Trophoblast cell (in vitro differentiated cells and primary cell): ENCODE data around the gene FLT3.

ENCODE experiments used
- DNase-seq, 2 donors: peaks; one replicate each; pipeline ENCODE4 v3.0.0-alpha.2; 2016
- H2AFZ ChIP-seq: 2 replicates; pipeline ENCODE4 v1.6.1; 2013; ENCODE audit warnings: low read length, moderate library complexity, mild to moderate bottlenecking; ENCODE audit not compliant: insufficient read depth, poor library complexity
- H2AK5ac ChIP-seq: 2 replicates; pipeline ENCODE4 v1.6.1; 2013; ENCODE audit warnings: mild to moderate bottlenecking, low read length
- H2BK120ac ChIP-seq: 2 replicates; pipeline ENCODE4 v1.6.1; 2013; ENCODE audit warnings: low read length, mild to moderate bottlenecking, moderate library complexity; ENCODE audit not compliant: insufficient read depth, poor library complexity
- H2BK12ac ChIP-seq: 2 replicates; pipeline ENCODE4 v1.6.1; 2013; ENCODE audit warnings: mild to moderate bottlenecking, low read length, moderate library complexity
- H2BK5ac ChIP-seq: 2 replicates; pipeline ENCODE4 v1.6.1; 2013; ENCODE audit warnings: low read length, low read depth, moderate library complexity, mild to moderate bottlenecking; ENCODE audit not compliant: poor library complexity
- H3K14ac ChIP-seq: 2 replicates; pipeline ENCODE4 v1.6.1; 2013; ENCODE audit warnings: mild to moderate bottlenecking, low read length
- H3K18ac ChIP-seq: 2 replicates; pipeline ENCODE4 v1.6.1; 2013; ENCODE audit warnings: mild to moderate bottlenecking, low read length
- H3K23ac ChIP-seq: 2 replicates; pipeline ENCODE4 v1.6.1; 2013; ENCODE audit warnings: low read length
- H3K27ac ChIP-seq: 2 replicates; pipeline ENCODE4 v1.5.1; 2013; ENCODE audit warnings: low read depth, mild to moderate bottlenecking, inconsistent platforms, low read length, moderate library complexity
- H3K27me3 ChIP-seq: 2 replicates; pipeline ENCODE4 v1.6.1; 2013; ENCODE audit warnings: inconsistent platforms, mild to moderate bottlenecking, low read length, moderate library complexity; ENCODE audit not compliant: insufficient read depth
- H3K36me3 ChIP-seq, 2 experiments: 1 replicate in 1 of 2; 2 replicates in 1 of 2; pipeline ENCODE4 v1.6.1; 2013; ENCODE audit warnings: low read length in 2 of 2, mild to moderate bottlenecking in 2 of 2, moderate library complexity in 1 of 2; ENCODE audit not compliant: insufficient read depth in 2 of 2, control insufficient read depth in 1 of 2
- H3K4ac ChIP-seq: 2 replicates; pipeline ENCODE4 v1.6.1; 2013; ENCODE audit warnings: low read depth, mild to moderate bottlenecking, low read length, moderate library complexity
- H3K4me1 ChIP-seq, 2 experiments: 1 replicate in 1 of 2; 2 replicates in 1 of 2; pipeline ENCODE4 v1.6.1; 2013; ENCODE audit warnings: low read length in 2 of 2, mild to moderate bottlenecking in 2 of 2, moderate library complexity in 1 of 2; ENCODE audit not compliant: insufficient read depth in 2 of 2, control insufficient read depth in 1 of 2
- H3K4me2 ChIP-seq: 2 replicates; pipeline ENCODE4 v1.6.1; 2013; ENCODE audit warnings: inconsistent platforms, mild to moderate bottlenecking, low read length, moderate library complexity
- H3K4me3 ChIP-seq: 2 replicates; pipeline ENCODE4 v1.5.1; 2013; ENCODE audit warnings: mild to moderate bottlenecking, low read depth, low read length, inconsistent platforms
- H3K79me1 ChIP-seq: one replicate; pipeline ENCODE4 v1.6.1; 2013; ENCODE audit warnings: low read length
- H3K79me2 ChIP-seq: 2 replicates; pipeline ENCODE4 v1.6.1; 2013; ENCODE audit warnings: low read length, mild to moderate bottlenecking; ENCODE audit not compliant: control insufficient read depth, insufficient read depth, poor library complexity
- H3K9ac ChIP-seq: 2 replicates; pipeline ENCODE4 v1.6.1; 2013; ENCODE audit warnings: mild to moderate bottlenecking, low read length
- H3K9me3 ChIP-seq: 2 replicates; pipeline ENCODE4 v1.6.1; 2013; ENCODE audit warnings: low read depth, mild to moderate bottlenecking, control low read depth, inconsistent platforms, low read length; ENCODE audit not compliant: insufficient read depth
- H4K12ac ChIP-seq: 2 replicates; pipeline ENCODE4 v1.6.1; 2013; ENCODE audit warnings: low read depth, mild to moderate bottlenecking, low read length, moderate library complexity
- H4K8ac ChIP-seq: 2 replicates; pipeline ENCODE4 v1.6.1; 2013; ENCODE audit warnings: low read depth, mild to moderate bottlenecking, low read length, moderate library complexity
- H4K91ac ChIP-seq: one replicate; pipeline ENCODE4 v1.6.1; 2013; ENCODE audit warnings: low read depth, mild to moderate bottlenecking, low read length, moderate library complexity
- WGBS: extraction: QIAGEN DNeasy Blood & Tissue Kit; methylation state at CpG from one replicate; pipeline ENCODE4 v1.1.7; 2013; ENCODE audit warnings: missing lambda C conversion rate; ENCODE audit not compliant: insufficient read length, insufficient coverage; ENCODE audit errors: extremely low coverage; 5-methylcytosine and 5-hydroxymethylcytosine counted together

Gene FLT3

GRCh38 chr13:28045861-28046260 lies 54.5 kb downstream of the FLT3 start:
- no peak overlapping the region for H2BK5ac ChIP-seq
- no peak overlapping the region for H3K14ac ChIP-seq
- no peaks in the 10 kb centered on the region for H3K27me3 ChIP-seq
- H3K9ac ChIP-seq = no peak overlapping the region
- H4K91ac ChIP-seq = no peak overlapping the region
- no peak overlapping the region for H3K4me2 ChIP-seq
- no peak overlapping the region for H3K18ac ChIP-seq
- H2BK120ac ChIP-seq = no peak overlapping the region
- H3K4ac ChIP-seq = no peak overlapping the region
- H3K27ac ChIP-seq = no peak overlapping the region
- H4K12ac ChIP-seq = no peak overlapping the region
- no peak overlapping the region for H2AK5ac ChIP-seq
- no peak overlapping the region for H3K4me3 ChIP-seq
- no peaks in the 10 kb centered on the region for H3K79me1 ChIP-seq
- H4K8ac ChIP-seq = no peak overlapping the region
- DNase-seq = no peak
- no peaks in the 10 kb centered on the region for H3K36me3 ChIP-seq
- H3K79me2 ChIP-seq = no peaks in the 10 kb centered on the region
- no CpG with 5 or more reads among the region's 3 CpGs for WGBS
- H2AFZ ChIP-seq = no peak overlapping the region
- no peaks in the 10 kb centered on the region for H3K9me3 ChIP-seq
- no peak overlapping the region for H3K23ac ChIP-seq
- H2BK12ac ChIP-seq = no peak overlapping the region
- no peaks in the 10 kb centered on the region for H3K4me1 ChIP-seq

DNA sequence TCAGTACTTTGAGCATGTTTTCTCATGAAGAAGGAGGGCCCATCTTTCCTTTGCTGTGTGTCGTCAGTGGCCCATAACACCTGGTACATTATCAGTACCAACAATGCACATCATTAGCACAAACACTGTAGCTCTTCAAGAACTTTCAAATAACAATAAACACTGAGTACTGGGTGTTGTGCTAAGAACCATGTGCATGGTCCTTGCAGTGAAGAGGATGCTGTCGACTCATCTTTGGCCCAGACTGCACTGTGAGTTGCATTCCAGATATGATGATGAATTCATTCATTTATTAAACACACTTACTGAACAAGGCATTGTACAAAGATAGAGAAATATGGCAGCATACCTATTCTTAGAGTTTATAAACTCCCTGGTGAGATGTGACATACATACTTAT lies 55.8 kb downstream of the FLT3 start:
- H3K27me3 ChIP-seq = no peaks in the 10 kb centered on the region
- no peak overlapping the region for H2AFZ ChIP-seq
- no peak overlapping the region for H4K91ac ChIP-seq
- H3K4me1 ChIP-seq = no peaks in the 10 kb centered on the region
- H3K79me2 ChIP-seq = no peaks in the 10 kb centered on the region
- no peak overlapping the region for H3K4me3 ChIP-seq
- no peak overlapping the region for H4K12ac ChIP-seq
- no peaks in the 10 kb centered on the region for H3K36me3 ChIP-seq
- no peak overlapping the region for H2BK12ac ChIP-seq
- H3K4me2 ChIP-seq = no peak overlapping the region
- H3K9me3 ChIP-seq = no peaks in the 10 kb centered on the region
- H4K8ac ChIP-seq = no peak overlapping the region
- no peak overlapping the region for H3K4ac ChIP-seq
- no peak overlapping the region for H3K23ac ChIP-seq
- H3K14ac ChIP-seq = no peak overlapping the region
- no peak for DNase-seq
- no peak overlapping the region for H2BK5ac ChIP-seq
- H2BK120ac ChIP-seq = no peak overlapping the region
- no peaks in the 10 kb centered on the region for H3K79me1 ChIP-seq
- WGBS = no CpG with 5 or more reads among the region's 2 CpGs
- no peak overlapping the region for H3K27ac ChIP-seq
- H3K9ac ChIP-seq = no peak overlapping the region
- H3K18ac ChIP-seq = no peak overlapping the region
- H2AK5ac ChIP-seq = no peak overlapping the region

DNA sequence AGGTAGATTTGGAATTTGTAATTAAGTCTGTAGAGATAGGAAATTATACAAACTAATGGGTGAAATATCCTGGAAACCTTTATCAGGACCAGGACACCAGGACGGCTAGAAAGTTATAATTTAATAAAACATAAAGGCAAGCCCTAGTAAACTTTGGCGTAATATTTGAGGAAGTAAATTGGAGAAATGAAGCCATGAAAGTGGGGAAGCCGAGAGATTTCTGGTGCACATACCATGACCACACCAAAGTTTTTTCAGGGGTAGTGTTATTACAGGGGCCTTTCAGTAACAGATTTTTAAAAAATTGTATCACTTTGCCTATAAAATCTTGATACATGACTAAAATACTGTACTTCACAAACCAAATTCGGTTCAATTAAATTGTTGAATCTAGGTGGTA lies 57.2 kb downstream of the FLT3 start:
- no peak overlapping the region for H3K4ac ChIP-seq
- no peaks in the 10 kb centered on the region for H3K27me3 ChIP-seq
- H3K14ac ChIP-seq = no peak overlapping the region
- no peaks in the 10 kb centered on the region for H3K79me1 ChIP-seq
- no peak overlapping the region for H2BK5ac ChIP-seq
- no peak overlapping the region for H3K9ac ChIP-seq
- DNase-seq = no peak
- H3K36me3 ChIP-seq = no peaks in the 10 kb centered on the region
- no peak overlapping the region for H4K12ac ChIP-seq
- H2BK12ac ChIP-seq = no peak overlapping the region
- H2AFZ ChIP-seq = no peak overlapping the region
- no peaks in the 10 kb centered on the region for H3K4me1 ChIP-seq
- no peaks in the 10 kb centered on the region for H3K9me3 ChIP-seq
- H4K91ac ChIP-seq = no peak overlapping the region
- H2AK5ac ChIP-seq = no peak overlapping the region
- no peak overlapping the region for H4K8ac ChIP-seq
- H3K4me3 ChIP-seq = no peak overlapping the region
- no peak overlapping the region for H2BK120ac ChIP-seq
- no peak overlapping the region for H3K4me2 ChIP-seq
- H3K79me2 ChIP-seq = no peaks in the 10 kb centered on the region
- H3K18ac ChIP-seq = no peak overlapping the region
- no CpG with 5 or more reads among the region's 4 CpGs for WGBS
- no peak overlapping the region for H3K23ac ChIP-seq
- H3K27ac ChIP-seq = no peak overlapping the region

- H3K14ac ChIP-seq = no peak overlapping the region
- H3K18ac ChIP-seq = no peak overlapping the region
- no peak overlapping the region for H3K9ac ChIP-seq
- no peak overlapping the region for H3K4me3 ChIP-seq
- no peak overlapping the region for H2BK120ac ChIP-seq
- H2AFZ ChIP-seq = no peak overlapping the region
- no peaks in the 10 kb centered on the region for H3K27me3 ChIP-seq
- DNase-seq = no peak
- no peak overlapping the region for H4K91ac ChIP-seq
- H4K8ac ChIP-seq = no peak overlapping the region
- no peak overlapping the region for H3K4me2 ChIP-seq
- no peak overlapping the region for H3K27ac ChIP-seq
- H3K36me3 ChIP-seq = no peaks in the 10 kb centered on the region
- H3K4ac ChIP-seq = no peak overlapping the region
- no peak overlapping the region for H2AK5ac ChIP-seq
- H2BK5ac ChIP-seq = no peak overlapping the region
- WGBS = no CpG with 5 or more reads among the region's 8 CpGs
- H3K4me1 ChIP-seq = no peaks in the 10 kb centered on the region
- no peaks in the 10 kb centered on the region for H3K79me2 ChIP-seq
- H2BK12ac ChIP-seq = no peak overlapping the region
- no peak overlapping the region for H3K23ac ChIP-seq
- no peak overlapping the region for H4K12ac ChIP-seq
- no peaks in the 10 kb centered on the region for H3K79me1 ChIP-seq
- H3K9me3 ChIP-seq = no peaks in the 10 kb centered on the region
These were observed 58.9 kb downstream of the FLT3 start for GRCh38 chr13:28041501-28041900.
